IMR-90 (cell line): ENCODE data around the gene IER5L. TPM values are rescaled to one million over a fixed set of nuclear protein-coding genes. Genes with fewer than 3 reads are reported as not detected.

Experiments used
- ATAC-seq: fragments of 200-7000 bp; cut with Tn5 transposase; 2 replicates; pipeline ENCODE4 v1.9.1; 2020; ENCODE audit warnings: low read depth, mild to moderate bottlenecking, moderate library complexity
- BruUV-seq: library from RNA; stranded (reverse); fragments of 400-500 nt; replicated peaks from 2 replicates; lab custom pipeline; 2021; lab: Mats Ljungman, UMichigan
- CTCF ChIA-PET: fragments of 300-600 bp; formaldehyde crosslinking; extraction: SDS; loops from one replicate; lab custom pipeline; 2021; ENCODE audit warnings: antibody characterized with exemption; lab: Yijun Ruan, JAX
- POLR2A ChIA-PET: fragments of 300-600 bp; sonication (Branson Sonifier 250); formaldehyde crosslinking; loops from one replicate; lab custom pipeline; 2022; ENCODE audit warnings: antibody characterized with exemption; ENCODE audit not compliant: unreplicated experiment; lab: Charles Lee
- DNase-seq: peaks from one replicate; pipeline ENCODE4 v3.0.0; 2013
- H2AFZ ChIP-seq: replicated peaks from 2 replicates; pipeline ENCODE3; 2013; ENCODE audit warnings: low read length, mild to moderate bottlenecking; ENCODE audit not compliant: poor library complexity
- H2AK5ac ChIP-seq: 2 replicates; pipeline ENCODE4 v1.6.1; 2013; ENCODE audit warnings: low read depth, low read length, inconsistent platforms
- H2AK9ac ChIP-seq: replicated peaks from 2 replicates; pipeline ENCODE3; 2013; ENCODE audit warnings: mild to moderate bottlenecking, low read depth, low read length, moderate library complexity; ENCODE audit not compliant: poor library complexity
- H2BK120ac ChIP-seq: 2 replicates; pipeline ENCODE4 v1.6.1; 2013; ENCODE audit warnings: low read depth, low read length, inconsistent platforms
- H2BK15ac ChIP-seq: 3 replicates; pipeline ENCODE4 v1.6.1; 2013; ENCODE audit warnings: low read depth, low read length, inconsistent platforms
- H2BK20ac ChIP-seq: 2 replicates; pipeline ENCODE4 v1.6.1; 2013; ENCODE audit warnings: low read depth, mild to moderate bottlenecking, inconsistent platforms, low read length, moderate library complexity
- H2BK5ac ChIP-seq: 2 replicates; pipeline ENCODE4 v1.6.1; 2013; ENCODE audit warnings: mild to moderate bottlenecking, low read depth, low read length, inconsistent platforms; ENCODE audit not compliant: poor library complexity, severe bottlenecking
- H3K14ac ChIP-seq: replicated peaks from 2 replicates; pipeline ENCODE4 v1.6.1; 2013; ENCODE audit warnings: low read depth, low read length, inconsistent platforms
- H3K18ac ChIP-seq: 2 replicates; pipeline ENCODE4 v1.6.1; 2013; ENCODE audit warnings: low read depth, low read length, control low read depth
- H3K23ac ChIP-seq: 2 replicates; pipeline ENCODE4 v1.6.1; 2013; ENCODE audit warnings: low read depth, low read length, inconsistent platforms
- H3K27ac ChIP-seq: 2 replicates; pipeline ENCODE4 v1.5.1; 2013; ENCODE audit warnings: mild to moderate bottlenecking, control low read depth, low read length; ENCODE audit not compliant: insufficient read depth
- H3K27me3 ChIP-seq: 2 replicates; pipeline ENCODE4 v1.6.1; 2013; ENCODE audit warnings: low read length; ENCODE audit not compliant: control insufficient read depth, insufficient read depth
- H3K36me3 ChIP-seq: 2 replicates; pipeline ENCODE4 v1.6.1; 2013; ENCODE audit warnings: low read length, mixed read lengths; ENCODE audit not compliant: control insufficient read depth, insufficient read depth
- H3K4ac ChIP-seq: 2 replicates; pipeline ENCODE4 v1.6.1; 2013; ENCODE audit warnings: low read depth, low read length, inconsistent platforms
- H3K4me1 ChIP-seq: 2 replicates; pipeline ENCODE4 v1.6.1; 2013; ENCODE audit warnings: low read length, mixed read lengths; ENCODE audit not compliant: control insufficient read depth, insufficient read depth
- H3K4me2 ChIP-seq: 2 replicates; pipeline ENCODE4 v1.6.1; 2013; ENCODE audit warnings: low read depth, mild to moderate bottlenecking, control low read depth, low read length, moderate library complexity
- H3K4me3 ChIP-seq: 2 replicates; pipeline ENCODE4 v1.5.1; 2013; ENCODE audit warnings: low read depth, mild to moderate bottlenecking, control low read depth, low read length, moderate library complexity; ENCODE audit not compliant: insufficient read depth
- H3K56ac ChIP-seq: 2 replicates; pipeline ENCODE4 v1.6.1; 2013; ENCODE audit warnings: low read length, inconsistent platforms; ENCODE audit not compliant: insufficient read depth; ENCODE audit errors: extremely low read depth
- H3K79me1 ChIP-seq, 2 experiments: 2 replicates each; pipeline ENCODE4 v1.6.1; 2013; ENCODE audit warnings: low read length in 2 of 2, inconsistent platforms in 1 of 2, low read depth in 1 of 2
- H3K9ac ChIP-seq: 2 replicates; pipeline ENCODE4 v1.6.1; 2013; ENCODE audit warnings: low read depth, low read length, control low read depth
- H3K9me1 ChIP-seq: 2 replicates; pipeline ENCODE4 v1.6.1; 2013; ENCODE audit warnings: low read length, inconsistent platforms; ENCODE audit not compliant: insufficient read depth
- H3K9me3 ChIP-seq: 2 replicates; pipeline ENCODE4 v1.6.1; 2013; ENCODE audit warnings: low read length; ENCODE audit not compliant: control insufficient read depth, insufficient read depth
- H4K20me1 ChIP-seq: 2 replicates; pipeline ENCODE4 v1.6.1; 2013; ENCODE audit warnings: low read length, inconsistent platforms; ENCODE audit not compliant: insufficient read depth
- H4K5ac ChIP-seq: 2 replicates; pipeline ENCODE4 v1.6.1; 2013; ENCODE audit warnings: mild to moderate bottlenecking, low read depth, low read length, control low read depth
- H4K8ac ChIP-seq, 2 experiments: 2 replicates each; pipeline ENCODE4 v1.6.1; 2013; ENCODE audit warnings: low read depth in 2 of 2, low read length in 2 of 2, control low read depth in 1 of 2, inconsistent platforms in 1 of 2
- H4K91ac ChIP-seq: 2 replicates; pipeline ENCODE4 v1.6.1; 2013; ENCODE audit warnings: low read depth, low read length, inconsistent platforms; ENCODE audit not compliant: insufficient read depth
- BHLHE40 ChIP-seq: fragments of 150-350 bp; IDR thresholded peaks from 2 replicates; pipeline ENCODE4 v1.6.1; 2016; ENCODE audit warnings: mild to moderate bottlenecking, low read depth, low read length
- CEBPB ChIP-seq: IDR thresholded peaks from 2 replicates; pipeline ENCODE4 v1.6.1; 2012; ENCODE audit warnings: low read depth, low read length, improper control_type of control experiment
- FOS ChIP-seq: fragments of 150-350 bp; IDR thresholded peaks from 2 replicates; pipeline ENCODE4 v1.6.1; 2016; ENCODE audit warnings: low read depth, low read length
- MAFK ChIP-seq: IDR thresholded peaks from 2 replicates; pipeline ENCODE4 v1.6.1; 2012; ENCODE audit warnings: low read depth, low read length, improper control_type of control experiment
- MAZ ChIP-seq: IDR thresholded peaks from 2 replicates; pipeline ENCODE4 v1.6.1; 2012; ENCODE audit warnings: low read depth, mild to moderate bottlenecking, low read length, improper control_type of control experiment, moderate library complexity, borderline replicate concordance
- MXI1 ChIP-seq: IDR thresholded peaks from 2 replicates; pipeline ENCODE4 v1.6.1; 2012; ENCODE audit warnings: low read depth, mild to moderate bottlenecking, low read length, moderate library complexity, borderline replicate concordance
- NFE2L2 ChIP-seq: fragments of 150-350 bp; IDR thresholded peaks from 2 replicates; pipeline ENCODE4 v1.6.1; 2016; ENCODE audit warnings: low read depth, mild to moderate bottlenecking, low read length
- RCOR1 ChIP-seq: IDR thresholded peaks from 2 replicates; pipeline ENCODE4 v1.6.1; 2012; ENCODE audit warnings: mild to moderate bottlenecking, low read length, improper control_type of control experiment; ENCODE audit not compliant: insufficient replicate concordance
- RFX5 ChIP-seq: IDR thresholded peaks from 2 replicates; pipeline ENCODE4 v1.8.0; 2012; ENCODE audit warnings: low read depth, mild to moderate bottlenecking, low read length, moderate library complexity
- SMC3 ChIP-seq: fragments of 150-350 bp; IDR thresholded peaks from 2 replicates; pipeline ENCODE4 v1.6.1; 2016; ENCODE audit warnings: low read depth, mild to moderate bottlenecking, antibody characterized with exemption, low read length, moderate library complexity
- WGBS, 2 experiments: methylation state at CpG; one replicate each; pipeline versions ENCODE4 v1.1.5 to v1.1.7; 2013; ENCODE audit warnings: missing lambda C conversion rate in 2 of 2; ENCODE audit not compliant: insufficient read length in 1 of 2; ENCODE audit errors: extremely low coverage in 2 of 2; 5-methylcytosine and 5-hydroxymethylcytosine counted together
- dilution Hi-C: fragments of 300-500 bp; cut with HindIII; formaldehyde crosslinking; loops from one replicate; pipeline ENCODE4 v1.14.3; 2018; ENCODE audit warnings: low sequenced_read_pairs; ENCODE audit not compliant: unreplicated experiment
- in situ Hi-C: fragments of 300-500 bp; cut with MboI; formaldehyde crosslinking; loops from 3 replicates; pipeline ENCODE4 v1.14.3; 2019; ENCODE audit warnings: low sequenced_read_pairs, inconsistent platforms, mixed read lengths
- intact Hi-C: fragments of 100-400 bp; cut with micrococcal nuclease; formaldehyde crosslinking; loops from 2 replicates; pipeline ENCODE4 v1.10.0; 2022
- polyA plus RNA-seq, 3 experiments: library from polyadenylated mRNA; depleted of rRNA; stranded (reverse); fragments of >200 nt; gene quantifications; 2 replicates each; pipeline ENCODE4 v1.2.3, GENCODE V29; 2012; ENCODE audit warnings: low replicate concordance in 1 of 3
- total RNA-seq: library from RNA; depleted of rRNA; stranded (reverse); fragments of >200 nt; gene quantifications from 2 replicates; pipeline ENCODE4 v1.2.3, GENCODE V29; 2012
- TF ChIP-seq, protein P1 (sequence below): fragments of 150-350 bp; IDR thresholded peaks from 2 replicates; pipeline ENCODE4 v1.6.1; 2016; ENCODE audit warnings: low read depth, mild to moderate bottlenecking, low read length, moderate library complexity, borderline replicate concordance
- TF ChIP-seq, protein P2 (sequence below): conservative IDR thresholded peaks from 2 replicates; pipeline ENCODE4 v1.5.1; 2012; ENCODE audit warnings: mild to moderate bottlenecking, low read depth, low read length, improper control_type of control experiment
- TF ChIP-seq, protein P3 (sequence below): fragments of 150-350 bp; IDR thresholded peaks from 2 replicates; pipeline ENCODE4 v1.6.1; 2017; ENCODE audit warnings: mild to moderate bottlenecking, antibody characterized with exemption, low read length, low read depth

Gene IER5L
- total and polyA plus RNA-seq, 2 of the 4 experiments (the other 2 are of a cell fraction) = 12.5 to 13.4 TPM

DNA sequence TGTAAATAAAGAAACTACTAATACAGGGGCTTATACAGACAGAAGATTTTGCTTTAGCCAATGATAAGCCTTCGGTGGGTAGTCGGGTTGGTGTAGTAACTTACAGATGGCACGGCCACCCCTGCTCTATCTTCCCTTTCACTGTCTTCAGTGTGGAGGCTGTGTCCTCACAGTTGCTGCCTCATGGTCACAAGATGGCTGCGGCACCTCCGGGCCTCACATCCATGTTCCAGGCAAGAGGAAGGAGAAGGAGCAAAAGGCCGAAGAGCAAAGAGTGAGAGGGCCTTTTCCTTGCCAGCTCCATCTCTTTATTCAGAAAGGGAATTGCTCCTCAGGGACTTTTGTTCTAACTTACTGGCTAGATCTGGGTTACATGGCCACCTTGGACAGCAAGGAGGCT, 22.2 kb upstream of the IER5L start:
- H3K36me3 ChIP-seq = no peaks in the 10 kb centered on the region
- peaks cover 4% of the 10 kb centered on the region; the same call in 1 of the 2 replicates for H3K4me1 ChIP-seq
- no peak overlapping the region for H2BK5ac ChIP-seq
- peaks cover 0 to 3% of the 10 kb centered on the region in 2 experiments; a peak in 1 of 4 replicates for H3K79me1 ChIP-seq
- H3K56ac ChIP-seq = no peak overlapping the region
- H2AFZ ChIP-seq = no peak overlapping the region
- H2AK9ac ChIP-seq = no peak overlapping the region
- H3K9ac ChIP-seq = no peak overlapping the region
- H3K9me3 ChIP-seq = no peaks in the 10 kb centered on the region; the same call in 1 of the 2 replicates
- H3K4me3 ChIP-seq = no peak overlapping the region
- CTCF ChIA-PET = no interaction called here
- dilution Hi-C loops (no loop called here), in situ Hi-C loops (no loop called here), intact Hi-C loops (no loop called here)
- no peak overlapping the region for H2BK15ac ChIP-seq
- no peak overlapping the region for H3K4ac ChIP-seq
- no peak overlapping the region for H3K23ac ChIP-seq
- no peaks in the 10 kb centered on the region for H3K9me1 ChIP-seq
- no peak overlapping the region for H2BK120ac ChIP-seq
- no peaks in the 10 kb centered on the region for H4K20me1 ChIP-seq
- no peak overlapping the region for H3K27ac ChIP-seq
- no TSS peak for BruUV-seq
- WGBS, 2 experiments = no CpG with 5 or more reads among the region's 6 CpGs
- H3K18ac ChIP-seq = no peak overlapping the region
- H2AK5ac ChIP-seq = no peak overlapping the region
- DNase-seq = no peak
- no peak overlapping the region for H4K91ac ChIP-seq
- H3K27me3 ChIP-seq = no peaks in the 10 kb centered on the region
- POLR2A ChIA-PET = no interaction called here
- no peak overlapping the region for H3K4me2 ChIP-seq
- H4K5ac ChIP-seq = no peak overlapping the region
- TF ChIP-seq CEBPB = no peak
- TF ChIP-seq, protein P1, sequence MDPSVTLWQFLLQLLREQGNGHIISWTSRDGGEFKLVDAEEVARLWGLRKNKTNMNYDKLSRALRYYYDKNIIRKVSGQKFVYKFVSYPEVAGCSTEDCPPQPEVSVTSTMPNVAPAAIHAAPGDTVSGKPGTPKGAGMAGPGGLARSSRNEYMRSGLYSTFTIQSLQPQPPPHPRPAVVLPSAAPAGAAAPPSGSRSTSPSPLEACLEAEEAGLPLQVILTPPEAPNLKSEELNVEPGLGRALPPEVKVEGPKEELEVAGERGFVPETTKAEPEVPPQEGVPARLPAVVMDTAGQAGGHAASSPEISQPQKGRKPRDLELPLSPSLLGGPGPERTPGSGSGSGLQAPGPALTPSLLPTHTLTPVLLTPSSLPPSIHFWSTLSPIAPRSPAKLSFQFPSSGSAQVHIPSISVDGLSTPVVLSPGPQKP = no peak
- no peak for TF ChIP-seq RFX5
- TF ChIP-seq MAFK = no peak
- TF ChIP-seq MXI1 = no peak
- TF ChIP-seq, protein P2, sequence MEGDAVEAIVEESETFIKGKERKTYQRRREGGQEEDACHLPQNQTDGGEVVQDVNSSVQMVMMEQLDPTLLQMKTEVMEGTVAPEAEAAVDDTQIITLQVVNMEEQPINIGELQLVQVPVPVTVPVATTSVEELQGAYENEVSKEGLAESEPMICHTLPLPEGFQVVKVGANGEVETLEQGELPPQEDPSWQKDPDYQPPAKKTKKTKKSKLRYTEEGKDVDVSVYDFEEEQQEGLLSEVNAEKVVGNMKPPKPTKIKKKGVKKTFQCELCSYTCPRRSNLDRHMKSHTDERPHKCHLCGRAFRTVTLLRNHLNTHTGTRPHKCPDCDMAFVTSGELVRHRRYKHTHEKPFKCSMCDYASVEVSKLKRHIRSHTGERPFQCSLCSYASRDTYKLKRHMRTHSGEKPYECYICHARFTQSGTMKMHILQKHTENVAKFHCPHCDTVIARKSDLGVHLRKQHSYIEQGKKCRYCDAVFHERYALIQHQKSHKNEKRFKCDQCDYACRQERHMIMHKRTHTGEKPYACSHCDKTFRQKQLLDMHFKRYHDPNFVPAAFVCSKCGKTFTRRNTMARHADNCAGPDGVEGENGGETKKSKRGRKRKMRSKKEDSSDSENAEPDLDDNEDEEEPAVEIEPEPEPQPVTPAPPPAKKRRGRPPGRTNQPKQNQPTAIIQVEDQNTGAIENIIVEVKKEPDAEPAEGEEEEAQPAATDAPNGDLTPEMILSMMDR = no peak
- no peak for TF ChIP-seq SMC3
- TF ChIP-seq, protein P3, sequence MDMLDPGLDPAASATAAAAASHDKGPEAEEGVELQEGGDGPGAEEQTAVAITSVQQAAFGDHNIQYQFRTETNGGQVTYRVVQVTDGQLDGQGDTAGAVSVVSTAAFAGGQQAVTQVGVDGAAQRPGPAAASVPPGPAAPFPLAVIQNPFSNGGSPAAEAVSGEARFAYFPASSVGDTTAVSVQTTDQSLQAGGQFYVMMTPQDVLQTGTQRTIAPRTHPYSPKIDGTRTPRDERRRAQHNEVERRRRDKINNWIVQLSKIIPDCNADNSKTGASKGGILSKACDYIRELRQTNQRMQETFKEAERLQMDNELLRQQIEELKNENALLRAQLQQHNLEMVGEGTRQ = no peak
- TF ChIP-seq NFE2L2 = no peak
- no peak for TF ChIP-seq FOS
- no peak for TF ChIP-seq RCOR1
- TF ChIP-seq BHLHE40 = no peak
- TF ChIP-seq MAZ = no peak
- no peak overlapping the region for H3K14ac ChIP-seq
- H2BK20ac ChIP-seq = no peak overlapping the region
- no peak overlapping the region for H4K8ac ChIP-seq
- ATAC-seq = no peak
